HG03060 (cell line): ENCODE data around the gene FGF2.
"Not testable (repeated sequence)": the region's sequence is repeated elsewhere in the genome, so short reads cannot be mapped to it uniquely, and the experiment has no call there.

Source experiments
- ATAC-seq: cut with Tn5 transposase; IDR thresholded peaks from one replicate; pipeline ENCODE4 v1.9.1; 2021; ENCODE audit warnings: low read depth, moderate number of reproducible peaks; ENCODE audit not compliant: unreplicated experiment

The FGF2 gene

GRCh38 chr4:122826553-122827257 lies at the start of gene FGF2:
FGF2 (plus strand) TSS chr4:122826831; CDS start chr4:122827175, 344 bp downstream.
- ATAC-seq, result no peak

GRCh38 chr4:122776916-122777315 lies 49.7 kb upstream of the FGF2 start:
- ATAC-seq, result no peak

GRCh38 chr4:122777846-122778673 lies 48.6 kb upstream of the FGF2 start:
- ATAC-seq, result no peak

GRCh38 chr4:122781486-122781885 lies 45.1 kb upstream of the FGF2 start:
- ATAC-seq, result no peak

- ATAC-seq, result no peak
Observed at GRCh38 chr4:122783301-122784215, 43.1 kb upstream of the FGF2 start.

GRCh38 chr4:122784261-122784660 lies 42.4 kb upstream of the FGF2 start:
- ATAC-seq, result no peak

GRCh38 chr4:122785099-122785498 lies 41.5 kb upstream of the FGF2 start:
- no peak for ATAC-seq

- ATAC-seq, result not testable (repeated sequence)
Observed at GRCh38 chr4:122786296-122786695, 40.3 kb upstream of the FGF2 start.

GRCh38 chr4:122786920-122787319 lies 39.7 kb upstream of the FGF2 start:
- not testable (repeated sequence) for ATAC-seq

GRCh38 chr4:122787940-122788339 lies 38.7 kb upstream of the FGF2 start:
- ATAC-seq, result no peak

- no peak for ATAC-seq
Observed at GRCh38 chr4:122788935-122789334, 37.7 kb upstream of the FGF2 start.

GRCh38 chr4:122793811-122794210 lies 32.8 kb upstream of the FGF2 start:
- ATAC-seq, result no peak

GRCh38 chr4:122796801-122797404 lies 29.7 kb upstream of the FGF2 start:
- no peak for ATAC-seq

- no peak for ATAC-seq
Observed at GRCh38 chr4:122797405-122798094, 29.1 kb upstream of the FGF2 start.

- ATAC-seq, result no peak
Observed at GRCh38 chr4:122798101-122798500, 28.5 kb upstream of the FGF2 start.

- ATAC-seq, result no peak
Observed at GRCh38 chr4:122798917-122799316, 27.7 kb upstream of the FGF2 start.

GRCh38 chr4:122803788-122804208 lies 22.8 kb upstream of the FGF2 start:
- ATAC-seq, result no peak

GRCh38 chr4:122806981-122807679 lies 19.5 kb upstream of the FGF2 start:
- ATAC-seq, result no peak

GRCh38 chr4:122810669-122811068 lies 16.0 kb upstream of the FGF2 start:
- ATAC-seq, result no peak
